ENCODE data around the gene TOP2A.

Gene TOP2A

GRCh38 chr17:40452216-40452787 is 34.6 kb upstream of the TOP2A start:
- no peak for DNase-seq (ENCODE audit: low read depth)

- no peak for DNase-seq (ENCODE audit: low read depth)
Observed at GRCh38 chr17:40451420-40451819, 33.7 kb upstream of the TOP2A start.

- no peak for DNase-seq (ENCODE audit: low read depth)
Observed at GRCh38 chr17:40450175-40450574, 32.5 kb upstream of the TOP2A start.

GRCh38 chr17:40448639-40449261 is 31.1 kb upstream of the TOP2A start:
- no peak for DNase-seq (ENCODE audit: low read depth)

- DNase-seq (ENCODE audit: low read depth): no peak
Observed at GRCh38 chr17:40448213-40448638, 30.5 kb upstream of the TOP2A start.

GRCh38 chr17:40447806-40448205 is 30.1 kb upstream of the TOP2A start:
- DNase-seq (ENCODE audit: low read depth): no peak

GRCh38 chr17:40447148-40447644 is 29.5 kb upstream of the TOP2A start:
- DNase-seq (ENCODE audit: low read depth): no peak

GRCh38 chr17:40445751-40446468 is 28.2 kb upstream of the TOP2A start:
- DNase-seq (ENCODE audit: low read depth): no peak

- no peak for DNase-seq (ENCODE audit: low read depth)
Observed at GRCh38 chr17:40443988-40444899, 26.5 kb upstream of the TOP2A start.

- DNase-seq (ENCODE audit: low read depth): no peak
Observed at GRCh38 chr17:40443196-40443987, 25.7 kb upstream of the TOP2A start, which contains the start of gene IGFBP4. IGFBP4 (plus strand) TSS chr17:40443450; CDS start chr17:40443736, 286 bp downstream.

- DNase-seq (ENCODE audit: low read depth): no peak
Observed at GRCh38 chr17:40442392-40443195, 24.9 kb upstream of the TOP2A start.

GRCh38 chr17:40440166-40440565 is 22.5 kb upstream of the TOP2A start:
- DNase-seq (ENCODE audit: low read depth): no peak

- no peak for DNase-seq (ENCODE audit: low read depth)
Observed at GRCh38 chr17:40437095-40437732, 19.5 kb upstream of the TOP2A start.

GRCh38 chr17:40436636-40437035 is 18.9 kb upstream of the TOP2A start:
- no peak for DNase-seq (ENCODE audit: low read depth)

GRCh38 chr17:40433551-40434415 is 16.1 kb upstream of the TOP2A start:
- DNase-seq (ENCODE audit: low read depth): no peak

- no peak for DNase-seq (ENCODE audit: low read depth)
Observed at GRCh38 chr17:40432864-40433528, 15.3 kb upstream of the TOP2A start.

- no peak for DNase-seq (ENCODE audit: low read depth)
Observed at GRCh38 chr17:40431231-40431602, 13.5 kb upstream of the TOP2A start.
